Common myeloid progenitor, CD34-positive (primary cell): ENCODE results near the gene MAMDC4.
"Not testable (repeated sequence)": the region's sequence is repeated elsewhere in the genome, so short reads cannot be mapped to it uniquely, and the experiment has no call there.

ENCODE experiments used
- CTCF ChIA-PET: fragments of 350-600 bp; sonication (Branson Sonifier 250); formaldehyde crosslinking; loops from one replicate; lab custom pipeline; 2021; ENCODE audit warnings: antibody characterized with exemption; lab: Charles Lee
- POLR2A ChIA-PET: fragments of 350-600 bp; sonication (Branson Sonifier 250); formaldehyde crosslinking; loops from one replicate; lab custom pipeline; 2021; ENCODE audit warnings: antibody characterized with exemption; lab: Charles Lee
- DNase-seq, 3 donors: peaks; one replicate each; pipeline versions ENCODE4 v3.0.0 to v3.0.0-alpha.2; 2013
- H3K27ac ChIP-seq, 2 experiments: 1 replicate in 1 of 2; 2 replicates in 1 of 2; pipeline ENCODE4 v1.7.0; 2013; ENCODE audit warnings: inconsistent platforms in 2 of 2, low read length in 2 of 2, mild to moderate bottlenecking in 2 of 2, low read depth in 1 of 2, moderate library complexity in 1 of 2; ENCODE audit not compliant: severe bottlenecking in 2 of 2, insufficient read depth in 1 of 2, poor library complexity in 1 of 2
- H3K27me3 ChIP-seq, 5 experiments: replicated peaks in 2 of 5; 1 replicate in 3 of 5; 2 replicates in 2 of 5; pipeline versions ENCODE4 v1.6.1 to v1.7.0; 2013; ENCODE audit warnings: low read length in 4 of 5, mild to moderate bottlenecking in 2 of 5, moderate library complexity in 2 of 5, inconsistent platforms in 1 of 5; ENCODE audit not compliant: insufficient read depth in 5 of 5, control insufficient read depth in 4 of 5
- H3K36me3 ChIP-seq, 4 experiments: 1 replicate in 2 of 4; 2 replicates in 2 of 4; pipeline versions ENCODE4 v1.6.1 to v1.7.0; 2013; ENCODE audit warnings: low read length in 3 of 4, control low read depth in 1 of 4, mild to moderate bottlenecking in 1 of 4; ENCODE audit not compliant: control insufficient read depth in 4 of 4, insufficient read depth in 4 of 4
- H3K4me1 ChIP-seq, 4 experiments: 1 replicate in 3 of 4; 2 replicates in 1 of 4; pipeline versions ENCODE4 v1.6.1 to v1.7.1; 2013; ENCODE audit warnings: low read length in 3 of 4, mild to moderate bottlenecking in 3 of 4, control low read depth in 1 of 4, inconsistent platforms in 1 of 4, moderate library complexity in 1 of 4; ENCODE audit not compliant: control insufficient read depth in 4 of 4, insufficient read depth in 4 of 4; ENCODE audit errors: control extremely low read depth in 1 of 4
- H3K4me3 ChIP-seq, 7 experiments: 1 replicate in 4 of 7; 2 replicates in 3 of 7; pipeline versions ENCODE4 v1.5.1 to v1.7.0; 2013; ENCODE audit warnings: mild to moderate bottlenecking in 7 of 7, low read length in 6 of 7, moderate library complexity in 6 of 7, inconsistent platforms in 2 of 7, low read depth in 2 of 7, control low read depth in 1 of 7; ENCODE audit not compliant: insufficient read depth in 4 of 7, control insufficient read depth in 1 of 7; ENCODE audit errors: extremely low read depth in 1 of 7
- H3K9me3 ChIP-seq, 5 experiments: 1 replicate in 4 of 5; 2 replicates in 1 of 5; pipeline versions ENCODE4 v1.6.1 to v1.7.1; 2013; ENCODE audit warnings: low read length in 4 of 5, mild to moderate bottlenecking in 2 of 5, inconsistent platforms in 1 of 5, low read depth in 1 of 5, moderate library complexity in 1 of 5; ENCODE audit not compliant: control insufficient read depth in 4 of 5, insufficient read depth in 2 of 5; ENCODE audit errors: control extremely low read depth in 1 of 5
- WGBS: methylation state at CpG from one replicate; pipeline ENCODE4 v1.1.5; 2013; ENCODE audit not compliant: insufficient coverage; 5-methylcytosine and 5-hydroxymethylcytosine counted together

Gene MAMDC4

GRCh38 chr9:136881691-136882108 is 29.6 kb downstream of the MAMDC4 start:
- Histone ChIP-seq H3K4me3 (peak overlapping the region; percentile 8 to 67 (median 51)), H3K27me3 (no peaks in the 10 kb centered on the region), H3K27ac (peak overlapping the region in 1 of 2 experiments; percentile 54), H3K36me3 (no peaks in the 10 kb centered on the region), H3K9me3 (no peaks in the 10 kb centered on the region), H3K4me1 (peaks cover 0 to 33% (median 27%) of the 10 kb centered on the region in 4 experiments)
- ChIA-PET POLR2A (interaction anchor here (0.6 kb wide), 1 partner anchor 20 kb away, joined by 3 read pairs; no protein-coding TSS in a partner anchor), CTCF (interaction anchor here (1.1 to 4.3 kb wide), 3 partner anchors 10 to 39 kb away, joined by 3 to 22 read pairs (median 9); partner anchors contain the start of gene AJM1)
- DNase-seq = peak in 2 of 3 donors; percentile 59 to 60
- 6% methylated on average over 7 of the region's 9 CpGs for WGBS

GRCh38 chr9:136882109-136882946 is 30.2 kb downstream of the MAMDC4 start:
- peaks cover 0 to 37% (median 32%) of the 10 kb centered on the region in 4 experiments for H3K4me1 ChIP-seq
- no peaks in the 10 kb centered on the region for H3K9me3 ChIP-seq
- CTCF ChIA-PET = interaction anchor here (1.2 to 4.3 kb wide), 4 partner anchors 10 to 40 kb away, joined by 3 to 22 read pairs (median 6); partner anchors contain the start of gene AJM1
- H3K27ac ChIP-seq = peak overlapping the region in 1 of 2 experiments; percentile 54
- peak overlapping the region; percentile 5 to 67 (median 51) for H3K4me3 ChIP-seq
- POLR2A ChIA-PET = no interaction called here
- H3K36me3 ChIP-seq = no peaks in the 10 kb centered on the region
- peak; percentile 83 to 94 (median 93) for DNase-seq
- WGBS = 40% methylated on average over 14 of the region's 19 CpGs
- H3K27me3 ChIP-seq = no peaks in the 10 kb centered on the region

- POLR2A ChIA-PET, DNase-seq, H3K36me3 ChIP-seq, H3K27me3 ChIP-seq, H3K9me3 ChIP-seq, H3K27ac ChIP-seq: not testable (repeated sequence)
- WGBS = 86% methylated on average over 9 of the region's 9 CpGs
- Histone ChIP-seq H3K4me3 (peak overlapping the region in 2 of 7 experiments; percentile 59 to 67), H3K4me1 (peaks cover 0 to 41% (median 35%) of the 10 kb centered on the region in 4 experiments)
- CTCF ChIA-PET = interaction anchor here (1.2 to 4.3 kb wide), 4 partner anchors 11 to 40 kb away, joined by 3 to 22 read pairs (median 6); partner anchors contain the start of gene AJM1
These were observed 30.8 kb downstream of the MAMDC4 start for GRCh38 chr9:136882947-136883283.

GRCh38 chr9:136883670-136884069 is 31.5 kb downstream of the MAMDC4 start:
- 97% methylated on average over 5 of the region's 10 CpGs for WGBS
- CTCF ChIA-PET = interaction anchor here (1.2 to 4.3 kb wide), 3 partner anchors 12 to 41 kb away, joined by 3 to 22 read pairs (median 7); partner anchors contain the start of gene AJM1
- H3K4me3 ChIP-seq, H3K27me3 ChIP-seq, DNase-seq, H3K36me3 ChIP-seq, POLR2A ChIA-PET, H3K9me3 ChIP-seq, H3K27ac ChIP-seq: not testable (repeated sequence)
- H3K4me1 ChIP-seq = peaks cover 0 to 41% (median 35%) of the 10 kb centered on the region in 4 experiments

- H3K27me3 ChIP-seq = no peaks in the 10 kb centered on the region
- ChIA-PET POLR2A (interaction anchor here (0.5 to 1.0 kb wide), 3 partner anchors 12 to 173 kb away, joined by 3 to 5 read pairs (median 4); partner anchors contain the start of gene EDF1), CTCF (interaction anchor here (1.0 to 1.2 kb wide), 2 partner anchors 22 to 143 kb away, joined by 3 to 4 read pairs; no protein-coding TSS in a partner anchor)
- H3K4me1 ChIP-seq = peaks cover 0 to 41% (median 35%) of the 10 kb centered on the region in 4 experiments
- peaks cover 0 to 21% (median 11%) of the 10 kb centered on the region in 4 experiments for H3K36me3 ChIP-seq
- peak; percentile 99 for DNase-seq
- peak within 1 kb of the TSS; percentile 73 to 90 (median 87) for H3K4me3 ChIP-seq
- H3K27ac ChIP-seq = peak within 1 kb of the TSS; percentile 72 to 86
- WGBS = 0% methylated on average over 59 of the region's 88 CpGs
- H3K9me3 ChIP-seq = no peaks in the 10 kb centered on the region
These were observed 33.9 kb downstream of the MAMDC4 start, which contains the start of gene TRAF2 for GRCh38 chr9:136885950-136886578. TSS of gene TRAF2 (plus strand) at chr9:136886516. CDS start at chr9:136898741, 12,225 bp downstream.

- DNase-seq = peak in 2 of 3 donors; percentile 33 to 66
- Histone ChIP-seq H3K27me3 (no peaks in the 10 kb centered on the region), H3K9me3 (no peaks in the 10 kb centered on the region), H3K36me3 (peaks cover 0 to 24% (median 12%) of the 10 kb centered on the region in 4 experiments), H3K4me3 (peak overlapping the region; percentile 73 to 90 (median 81)), H3K4me1 (peaks cover 0 to 34% (median 28%) of the 10 kb centered on the region in 4 experiments), H3K27ac (peak overlapping the region; percentile 72 to 86)
- POLR2A ChIA-PET = interaction anchor here (0.6 to 1.0 kb wide), 3 partner anchors 11 to 21 kb away, joined by 3 to 5 read pairs (median 4); partner anchors contain the start of gene EDF1
- 1% methylated on average over 71 of the region's 76 CpGs for WGBS
- CTCF ChIA-PET = interaction anchor here (1.0 to 2.1 kb wide), 6 partner anchors 9 to 142 kb away, joined by 3 to 9 read pairs (median 4); partner anchors contain the start of gene AJM1
These were observed 34.8 kb downstream of the MAMDC4 start for GRCh38 chr9:136886610-136887597.
